ENCODE data around the gene GPR89B. TPM values are rescaled to one million over a fixed set of nuclear protein-coding genes. Genes with fewer than 3 reads are reported as not detected.
A peak's percentile ranks its signal among the peaks of the same experiment; 100 is the strongest.
"Not testable (repeated sequence)": the region's sequence is repeated elsewhere in the genome, so short reads cannot be mapped to it uniquely, and the experiment has no call there.

Gene GPR89B
- total RNA-seq, 4 donors from 2014 or later, result 6.2 to 15.6 (median 10.4) TPM

GRCh38 chr1:147993825-147994615, 65.8 kb downstream of the GPR89B start:
- intact Hi-C loops (cut with DNase I; ENCODE audit: low total_unique reads); DNase-seq; ATAC-seq; H3K9me3 ChIP-seq; H3K4me1 ChIP-seq; in situ Hi-C loops (cut with MboI; ENCODE audit: low sequenced_read_pairs in 4 of 4); H3K4me3 ChIP-seq; H3K36me3 ChIP-seq; H3K27me3 ChIP-seq; H3K27ac ChIP-seq: not testable (repeated sequence)

GRCh38 chr1:147996088-147996487, 67.9 kb downstream of the GPR89B start:
- H3K27ac ChIP-seq; H3K36me3 ChIP-seq; intact Hi-C loops (cut with DNase I; ENCODE audit: low total_unique reads); H3K4me3 ChIP-seq; in situ Hi-C loops (cut with MboI; ENCODE audit: low sequenced_read_pairs in 4 of 4); ATAC-seq; H3K9me3 ChIP-seq; H3K4me1 ChIP-seq; H3K27me3 ChIP-seq; DNase-seq: not testable (repeated sequence)

- H3K27me3 ChIP-seq; in situ Hi-C loops (cut with MboI; ENCODE audit: low sequenced_read_pairs in 4 of 4); DNase-seq; intact Hi-C loops (cut with DNase I; ENCODE audit: low total_unique reads); H3K4me1 ChIP-seq; H3K4me3 ChIP-seq; H3K9me3 ChIP-seq; ATAC-seq; H3K36me3 ChIP-seq; H3K27ac ChIP-seq: not testable (repeated sequence)
Observed at GRCh38 chr1:148007724-148008123, 79.5 kb downstream of the GPR89B start.

- DNase-seq, result no peak
- H3K36me3 ChIP-seq, result no peaks in the 10 kb centered on the region
- peaks cover 10 to 15% (median 14%) of the 10 kb centered on the region in 3 donors for H3K27me3 ChIP-seq
- no peak overlapping the region for H3K4me3 ChIP-seq
- in situ Hi-C loops (cut with MboI; ENCODE audit: low sequenced_read_pairs in 4 of 4), result no loop called here
- no peak overlapping the region for H3K27ac ChIP-seq
- intact Hi-C loops (cut with DNase I; ENCODE audit: low total_unique reads), result no loop called here
- TF ChIP-seq CTCF (IDR thresholded peaks at IDR 0.05 in 4 of 5, conservative IDR thresholded peaks at IDR 0.05 in 1 of 5) (no peak), POLR2A (IDR thresholded peaks at IDR 0.05) (no peak)
- H3K4me1 ChIP-seq, result no peaks in the 10 kb centered on the region
- H3K9me3 ChIP-seq, result no peaks in the 10 kb centered on the region
- no peak for ATAC-seq
Observed at GRCh38 chr1:148010527-148010926, 82.3 kb downstream of the GPR89B start.

- H3K4me1 ChIP-seq; DNase-seq; ATAC-seq; H3K36me3 ChIP-seq; intact Hi-C loops (cut with DNase I; ENCODE audit: low total_unique reads); H3K27ac ChIP-seq; H3K9me3 ChIP-seq; H3K4me3 ChIP-seq; in situ Hi-C loops (cut with MboI; ENCODE audit: low sequenced_read_pairs in 4 of 4): not testable (repeated sequence)
- peaks cover 10 to 15% (median 14%) of the 10 kb centered on the region in 3 donors for H3K27me3 ChIP-seq
Observed at GRCh38 chr1:148013177-148014144, 85.2 kb downstream of the GPR89B start.

GRCh38 chr1:148014289-148015200, 86.3 kb downstream of the GPR89B start:
- ATAC-seq; H3K36me3 ChIP-seq; H3K27ac ChIP-seq; intact Hi-C loops (cut with DNase I; ENCODE audit: low total_unique reads); H3K4me1 ChIP-seq; H3K9me3 ChIP-seq; in situ Hi-C loops (cut with MboI; ENCODE audit: low sequenced_read_pairs in 4 of 4); DNase-seq: not testable (repeated sequence)
- peaks cover 10 to 15% (median 14%) of the 10 kb centered on the region in 3 donors for H3K27me3 ChIP-seq
- H3K4me3 ChIP-seq, result peak overlapping the region in 3 of 4 donors; percentile 17 to 32 (median 25)

- intact Hi-C loops (cut with DNase I; ENCODE audit: low total_unique reads); H3K9me3 ChIP-seq; DNase-seq; H3K36me3 ChIP-seq; H3K27ac ChIP-seq; H3K27me3 ChIP-seq; ATAC-seq; H3K4me3 ChIP-seq; in situ Hi-C loops (cut with MboI; ENCODE audit: low sequenced_read_pairs in 4 of 4); H3K4me1 ChIP-seq: not testable (repeated sequence)
Observed at GRCh38 chr1:148024918-148025317, 96.7 kb downstream of the GPR89B start.

- H3K36me3 ChIP-seq; intact Hi-C loops (cut with DNase I; ENCODE audit: low total_unique reads); in situ Hi-C loops (cut with MboI; ENCODE audit: low sequenced_read_pairs in 4 of 4): not testable (repeated sequence)
Observed at GRCh38 chr1:148027004-148027403, 98.8 kb downstream of the GPR89B start.

GRCh38 chr1:148032247-148032646, 104.0 kb downstream of the GPR89B start:
- H3K9me3 ChIP-seq; H3K4me3 ChIP-seq; intact Hi-C loops (cut with DNase I; ENCODE audit: low total_unique reads); H3K36me3 ChIP-seq; in situ Hi-C loops (cut with MboI; ENCODE audit: low sequenced_read_pairs in 4 of 4); H3K27ac ChIP-seq; ATAC-seq; H3K4me1 ChIP-seq; DNase-seq; H3K27me3 ChIP-seq: not testable (repeated sequence)

More at GRCh38 chr1:148027004-148027403, 98.8 kb downstream of the GPR89B start:
- not testable (repeated sequence) for H3K4me1 ChIP-seq, H3K9me3 ChIP-seq, H3K27me3 ChIP-seq, DNase-seq, H3K27ac ChIP-seq, ATAC-seq, H3K4me3 ChIP-seq

GRCh38 chr1:148032690-148033089, 104.5 kb downstream of the GPR89B start:
- H3K4me3 ChIP-seq; H3K4me1 ChIP-seq; in situ Hi-C loops (cut with MboI; ENCODE audit: low sequenced_read_pairs in 4 of 4); H3K27me3 ChIP-seq; H3K27ac ChIP-seq; H3K36me3 ChIP-seq; intact Hi-C loops (cut with DNase I; ENCODE audit: low total_unique reads); H3K9me3 ChIP-seq; DNase-seq: not testable (repeated sequence)
- peak in 1 of 2 donors; percentile 41 for ATAC-seq

Data from gastrocnemius medialis (tissue), 4 donors.